ENCODE measurements around the gene KSR1. TPM values are rescaled to one million over a fixed set of nuclear protein-coding genes. Genes with fewer than 3 reads are reported as not detected.

Gene KSR1
- total RNA-seq, 6 experiments from 2014 or later, result 1.9 to 4.9 (median 3.6) TPM

DNA sequence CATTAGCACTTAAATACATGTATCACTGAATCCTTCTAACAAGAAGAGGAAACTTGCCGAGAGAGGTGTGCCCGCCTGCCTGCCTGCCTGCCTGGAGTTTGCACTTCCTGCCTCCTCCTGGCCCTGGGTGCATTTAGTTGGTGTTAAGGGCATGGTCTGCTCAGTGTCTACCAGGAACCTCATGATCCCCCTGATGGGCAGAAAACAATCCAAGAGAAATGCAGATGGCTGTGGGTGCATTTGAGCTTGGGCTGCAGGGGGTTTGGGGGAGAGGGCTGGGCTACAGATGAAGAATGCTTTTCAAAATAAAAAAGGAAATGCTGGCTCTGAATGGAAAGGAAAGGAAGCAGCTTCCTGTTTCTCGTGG, 10.1 kb downstream of the KSR1 start:
- H3K4me3 Mint-ChIP-seq, result no peak overlapping the region
- no peak for DNase-seq
- peaks cover 9% of the 10 kb centered on the region for H3K27me3 Mint-ChIP-seq (ENCODE audit: insufficient read depth)
- H3K9me3 Mint-ChIP-seq, result no peaks in the 10 kb centered on the region
- H3K27ac Mint-ChIP-seq, result no peak overlapping the region
- TF ChIP-seq, protein P1, sequence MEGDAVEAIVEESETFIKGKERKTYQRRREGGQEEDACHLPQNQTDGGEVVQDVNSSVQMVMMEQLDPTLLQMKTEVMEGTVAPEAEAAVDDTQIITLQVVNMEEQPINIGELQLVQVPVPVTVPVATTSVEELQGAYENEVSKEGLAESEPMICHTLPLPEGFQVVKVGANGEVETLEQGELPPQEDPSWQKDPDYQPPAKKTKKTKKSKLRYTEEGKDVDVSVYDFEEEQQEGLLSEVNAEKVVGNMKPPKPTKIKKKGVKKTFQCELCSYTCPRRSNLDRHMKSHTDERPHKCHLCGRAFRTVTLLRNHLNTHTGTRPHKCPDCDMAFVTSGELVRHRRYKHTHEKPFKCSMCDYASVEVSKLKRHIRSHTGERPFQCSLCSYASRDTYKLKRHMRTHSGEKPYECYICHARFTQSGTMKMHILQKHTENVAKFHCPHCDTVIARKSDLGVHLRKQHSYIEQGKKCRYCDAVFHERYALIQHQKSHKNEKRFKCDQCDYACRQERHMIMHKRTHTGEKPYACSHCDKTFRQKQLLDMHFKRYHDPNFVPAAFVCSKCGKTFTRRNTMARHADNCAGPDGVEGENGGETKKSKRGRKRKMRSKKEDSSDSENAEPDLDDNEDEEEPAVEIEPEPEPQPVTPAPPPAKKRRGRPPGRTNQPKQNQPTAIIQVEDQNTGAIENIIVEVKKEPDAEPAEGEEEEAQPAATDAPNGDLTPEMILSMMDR (IDR thresholded peaks at IDR 0.05), result no peak
- no peaks in the 10 kb centered on the region for H3K36me3 Mint-ChIP-seq (ENCODE audit: low read depth)
- H3K4me1 Mint-ChIP-seq (ENCODE audit: low read depth), result peaks cover 5% of the 10 kb centered on the region

- TF ChIP-seq, protein P1 (IDR thresholded peaks at IDR 0.05), result no peak
- H3K9me3 Mint-ChIP-seq, result no peaks in the 10 kb centered on the region
- no peak overlapping the region for H3K27ac Mint-ChIP-seq
- DNase-seq, result no peak
- H3K4me3 Mint-ChIP-seq, result no peak overlapping the region
- H3K36me3 Mint-ChIP-seq (ENCODE audit: low read depth), result no peaks in the 10 kb centered on the region
- H3K4me1 Mint-ChIP-seq (ENCODE audit: low read depth), result peaks cover 8% of the 10 kb centered on the region
- peaks cover 7% of the 10 kb centered on the region for H3K27me3 Mint-ChIP-seq (ENCODE audit: insufficient read depth)
Observed at GRCh38 chr17:27466743-27467375, 10.6 kb downstream of the KSR1 start.

DNA sequence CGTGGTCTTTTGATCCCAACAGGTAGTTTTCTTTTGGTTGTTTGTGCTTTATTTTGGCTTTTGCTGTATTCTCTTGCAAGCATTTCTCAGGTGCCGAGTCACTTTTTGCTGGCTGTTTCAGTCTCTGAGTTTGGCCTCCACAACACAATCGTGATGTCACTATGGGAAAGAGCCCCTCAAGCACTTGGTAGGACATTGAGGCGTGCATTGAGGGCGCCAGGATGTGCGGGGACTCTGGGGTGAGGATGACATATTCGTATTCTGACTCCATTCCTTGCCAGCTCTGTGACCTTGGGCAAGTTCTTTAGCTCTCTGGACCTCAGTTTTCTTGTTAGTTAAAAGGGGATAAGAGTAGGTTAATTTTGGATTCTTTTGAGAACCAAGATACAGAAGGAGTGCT, 13.0 kb downstream of the KSR1 start:
- DNase-seq, result no peak
- Mint-ChIP-seq H3K36me3 (ENCODE audit: low read depth) (no peaks in the 10 kb centered on the region), H3K4me1 (ENCODE audit: low read depth) (peaks cover 13% of the 10 kb centered on the region), H3K27ac (no peak overlapping the region), H3K9me3 (no peaks in the 10 kb centered on the region), H3K4me3 (no peak overlapping the region), H3K27me3 (ENCODE audit: insufficient read depth) (peaks cover 7% of the 10 kb centered on the region)
- TF ChIP-seq, protein P1 (IDR thresholded peaks at IDR 0.05), result no peak

GRCh38 chr17:27471321-27472269, 15.3 kb downstream of the KSR1 start:
- H3K4me1 Mint-ChIP-seq (ENCODE audit: low read depth), result peaks cover 16% of the 10 kb centered on the region
- no peaks in the 10 kb centered on the region for H3K9me3 Mint-ChIP-seq
- H3K27me3 Mint-ChIP-seq (ENCODE audit: insufficient read depth), result peaks cover 12% of the 10 kb centered on the region
- no peak overlapping the region for H3K4me3 Mint-ChIP-seq
- DNase-seq, result no peak
- TF ChIP-seq, protein P1 (IDR thresholded peaks at IDR 0.05), result no peak
- H3K36me3 Mint-ChIP-seq (ENCODE audit: low read depth), result no peaks in the 10 kb centered on the region
- H3K27ac Mint-ChIP-seq, result no peak overlapping the region

DNA sequence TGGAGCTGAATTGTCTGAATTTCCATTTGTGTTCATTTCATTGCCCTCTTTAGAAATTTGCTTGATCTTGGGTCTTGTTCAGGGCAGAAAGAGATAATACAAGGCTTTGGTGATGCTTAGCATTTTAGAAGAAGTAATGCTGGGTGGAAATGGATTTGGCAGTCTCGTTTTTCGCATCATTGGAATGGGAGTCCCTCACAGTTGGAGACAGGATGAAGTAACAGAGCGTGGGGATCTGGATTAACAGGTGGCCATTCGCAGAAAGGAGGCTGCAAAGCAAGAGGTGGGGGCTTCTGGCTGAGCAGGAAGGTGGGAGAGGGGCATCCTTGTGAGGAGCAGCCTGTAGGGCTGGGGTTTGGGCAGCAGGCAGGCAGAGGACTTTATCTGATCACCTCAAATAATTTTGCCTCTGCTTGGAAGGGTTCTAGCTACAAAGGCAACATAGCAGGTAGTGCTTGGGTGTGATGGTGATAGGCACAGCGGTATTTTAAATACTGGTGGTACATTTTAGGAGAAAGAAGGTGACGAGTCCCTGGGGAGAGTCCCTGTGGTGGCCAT, 17.0 kb downstream of the KSR1 start:
- Mint-ChIP-seq H3K4me1 (ENCODE audit: low read depth) (peaks cover 19% of the 10 kb centered on the region), H3K27ac (no peak overlapping the region), H3K36me3 (ENCODE audit: low read depth) (no peaks in the 10 kb centered on the region), H3K9me3 (no peaks in the 10 kb centered on the region), H3K4me3 (no peak overlapping the region), H3K27me3 (ENCODE audit: insufficient read depth) (peaks cover 12% of the 10 kb centered on the region)
- no peak for DNase-seq
- TF ChIP-seq, protein P1 (IDR thresholded peaks at IDR 0.05), result no peak
